Activated T-helper 2 cell treated with anti-CD3 and anti-CD28 coated beads, Interferon-gamma antibody, Interleukin-2, Interleukin-4, amounts not matched to agents 10 μg/mL and 5 μg/mL and 100 μg/mL, durations not matched to agents 14 hours and 24 hours and 36 hours (primary cell): Measurements from ENCODE around the gene PIGT. TPM values are rescaled to one million over a fixed set of nuclear protein-coding genes. Genes with fewer than 3 reads are reported as not detected.

ENCODE experiments used
- DNase-seq: peaks from one replicate; pipeline ENCODE4 v3.0.0; 2021; ENCODE audit warnings: low spot score
- H3K27ac Mint-ChIP-seq: one replicate; pipeline ENCODE4 v1.8.0; 2021; ENCODE audit warnings: mixed read lengths
- H3K27me3 Mint-ChIP-seq: one replicate; pipeline ENCODE4 v1.8.0; 2021; ENCODE audit warnings: low read depth, mixed read lengths
- H3K36me3 Mint-ChIP-seq: one replicate; pipeline ENCODE4 v1.8.0; 2021; ENCODE audit warnings: low read depth, mixed read lengths
- H3K4me1 Mint-ChIP-seq: one replicate; pipeline ENCODE4 v1.8.0; 2021; ENCODE audit warnings: low read depth, mixed read lengths
- H3K4me3 Mint-ChIP-seq: one replicate; pipeline ENCODE4 v1.8.0; 2021; ENCODE audit warnings: low read depth, mild to moderate bottlenecking, moderate library complexity, mixed read lengths
- H3K9me3 Mint-ChIP-seq: one replicate; pipeline ENCODE4 v1.8.0; 2021; ENCODE audit warnings: mixed read lengths
- intact Hi-C: fragments of 100-400 bp; cut with micrococcal nuclease; formaldehyde crosslinking; loops from one replicate; pipeline ENCODE4 v1.15.1; 2023
- total RNA-seq: library from RNA; stranded (reverse); gene quantifications from 2 replicates; pipeline ENCODE4 v1.2.3, GENCODE V29; 2022

The PIGT gene
- total RNA-seq, 1 donor from 2014 or later: 72.7 TPM

DNA sequence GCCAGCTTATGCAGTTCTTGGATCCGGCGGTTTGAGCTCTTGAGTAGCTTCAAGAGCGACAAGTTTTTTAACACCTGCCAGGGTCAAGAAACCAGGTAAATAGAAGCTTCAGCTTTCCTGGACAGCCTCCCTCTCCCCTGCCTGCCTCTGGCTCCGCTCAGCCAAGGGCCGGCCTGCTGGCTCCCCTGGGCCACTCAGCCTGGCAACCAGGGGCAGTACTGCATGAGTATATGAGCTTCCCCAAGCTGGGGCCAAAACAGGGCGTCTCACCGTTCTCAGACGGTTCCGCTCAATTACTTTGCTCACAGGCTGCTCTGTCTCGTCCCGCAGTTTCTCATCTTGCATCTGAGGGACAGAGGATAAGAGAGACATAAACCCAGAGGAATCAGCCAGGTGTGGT lies 38.7 kb upstream of the PIGT start:
- no peaks in the 10 kb centered on the region for H3K27me3 Mint-ChIP-seq
- H3K4me1 Mint-ChIP-seq: peaks cover 14% of the 10 kb centered on the region
- H3K36me3 Mint-ChIP-seq: no peaks in the 10 kb centered on the region
- no peak overlapping the region for H3K4me3 Mint-ChIP-seq
- intact Hi-C loops: no loop called here
- H3K9me3 Mint-ChIP-seq: no peaks in the 10 kb centered on the region
- DNase-seq: no peak
- no peak overlapping the region for H3K27ac Mint-ChIP-seq

DNA sequence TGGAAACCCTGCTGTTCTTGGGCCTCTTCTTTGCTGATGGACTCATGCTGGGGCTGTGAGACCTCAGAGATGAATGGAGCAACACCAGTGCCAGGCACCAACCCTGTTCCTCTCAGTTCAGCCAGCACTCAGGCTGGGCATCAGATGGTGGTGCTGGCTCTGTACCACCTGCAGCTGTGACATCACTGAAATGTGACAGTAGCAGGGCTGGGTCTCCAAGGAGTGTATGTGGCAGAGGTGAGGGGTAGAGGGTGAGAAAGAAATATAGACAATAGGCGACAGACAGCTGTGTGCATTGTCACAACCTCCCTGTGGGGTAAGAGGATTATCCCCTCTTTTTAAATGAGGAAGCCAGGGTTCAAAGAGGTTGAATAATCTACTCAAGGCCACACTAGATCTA lies 37.8 kb upstream of the PIGT start, which contains the start of gene TP53TG5:
TSS of gene TP53TG5 (minus strand) at position 135 of the 400 bp plus-strand sequence. CDS start at position 46, 89 bp downstream.
- peaks cover 9% of the 10 kb centered on the region for H3K4me1 Mint-ChIP-seq
- H3K27me3 Mint-ChIP-seq: no peaks in the 10 kb centered on the region
- H3K27ac Mint-ChIP-seq: no peak within 1 kb of the TSS
- intact Hi-C loops: no loop called here
- DNase-seq: no peak
- H3K36me3 Mint-ChIP-seq: no peaks in the 10 kb centered on the region
- no peak within 1 kb of the TSS for H3K4me3 Mint-ChIP-seq
- H3K9me3 Mint-ChIP-seq: no peaks in the 10 kb centered on the region

DNA sequence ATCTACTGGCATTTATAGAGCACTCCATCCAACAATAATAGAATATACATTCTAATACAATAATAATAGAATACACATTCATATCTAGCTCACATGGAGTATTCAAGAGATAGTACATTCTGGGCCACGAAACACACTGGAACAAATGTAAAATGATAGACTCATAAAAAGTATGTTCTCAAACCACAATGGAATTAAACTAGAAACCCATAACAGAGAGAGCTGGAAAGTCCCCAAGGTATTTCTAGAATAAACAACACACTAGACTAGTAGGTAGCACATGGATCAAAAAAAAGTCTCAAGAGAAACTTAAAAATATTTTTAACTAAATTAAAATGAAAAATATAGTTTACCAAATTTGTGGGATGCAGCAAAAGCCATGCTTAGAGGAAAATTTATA lies 28.7 kb upstream of the PIGT start:
- Mint-ChIP-seq H3K4me3 (no peak overlapping the region), H3K9me3 (peaks cover 11% of the 10 kb centered on the region), H3K27ac (no peak overlapping the region), H3K4me1 (peaks cover 3% of the 10 kb centered on the region), H3K27me3 (peaks cover 1% of the 10 kb centered on the region), H3K36me3 (peaks cover 8% of the 10 kb centered on the region)
- intact Hi-C loops: no loop called here
- DNase-seq: no peak

DNA sequence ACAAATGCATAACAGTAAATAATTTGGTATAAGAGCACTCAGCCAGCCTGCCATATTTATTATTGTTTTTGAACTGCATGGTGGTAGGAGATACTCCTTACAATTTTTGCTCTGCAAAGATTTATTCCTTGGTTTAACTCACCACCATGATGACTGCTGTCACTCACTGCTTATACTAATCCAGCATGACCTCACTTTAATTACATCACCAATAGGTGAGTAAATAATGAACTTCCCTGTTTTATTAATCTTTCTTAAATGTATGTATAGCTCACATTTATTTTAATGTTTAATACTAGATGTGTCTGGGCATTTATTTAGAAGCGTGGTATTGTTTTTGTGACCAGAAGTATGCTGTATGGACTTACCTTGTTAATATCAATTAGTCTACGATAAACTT lies 25.0 kb upstream of the PIGT start:
- Mint-ChIP-seq H3K27me3 (no peaks in the 10 kb centered on the region), H3K4me3 (no peak overlapping the region), H3K36me3 (peaks cover 8% of the 10 kb centered on the region), H3K9me3 (peaks cover 11% of the 10 kb centered on the region), H3K4me1 (peaks cover 3% of the 10 kb centered on the region), H3K27ac (no peak overlapping the region)
- intact Hi-C loops: no loop called here
- no peak for DNase-seq

DNA sequence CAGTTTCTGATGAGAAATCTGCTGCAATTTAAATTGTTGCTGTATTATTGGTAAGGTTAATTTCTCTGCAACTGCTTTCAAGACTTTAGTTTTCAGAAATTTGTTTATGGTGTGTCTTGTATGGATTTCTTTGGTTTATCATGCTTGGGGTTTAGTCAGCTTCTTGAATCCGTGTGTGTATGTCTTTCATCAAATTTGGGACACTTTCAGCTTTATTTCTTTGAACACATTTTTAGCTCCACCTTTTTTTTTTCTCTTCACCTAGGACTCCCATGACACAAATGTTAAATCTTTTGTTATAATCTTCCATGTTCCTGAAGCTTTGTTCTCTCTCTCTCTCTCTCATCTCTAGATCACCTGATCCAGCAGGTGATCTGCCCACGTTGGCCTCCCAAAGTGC lies 24.4 kb upstream of the PIGT start:
- Mint-ChIP-seq H3K4me1 (peaks cover 3% of the 10 kb centered on the region), H3K4me3 (no peak overlapping the region), H3K9me3 (peaks cover 11% of the 10 kb centered on the region), H3K27ac (no peak overlapping the region), H3K27me3 (no peaks in the 10 kb centered on the region), H3K36me3 (peaks cover 8% of the 10 kb centered on the region)
- DNase-seq: no peak
- intact Hi-C loops: no loop called here

DNA sequence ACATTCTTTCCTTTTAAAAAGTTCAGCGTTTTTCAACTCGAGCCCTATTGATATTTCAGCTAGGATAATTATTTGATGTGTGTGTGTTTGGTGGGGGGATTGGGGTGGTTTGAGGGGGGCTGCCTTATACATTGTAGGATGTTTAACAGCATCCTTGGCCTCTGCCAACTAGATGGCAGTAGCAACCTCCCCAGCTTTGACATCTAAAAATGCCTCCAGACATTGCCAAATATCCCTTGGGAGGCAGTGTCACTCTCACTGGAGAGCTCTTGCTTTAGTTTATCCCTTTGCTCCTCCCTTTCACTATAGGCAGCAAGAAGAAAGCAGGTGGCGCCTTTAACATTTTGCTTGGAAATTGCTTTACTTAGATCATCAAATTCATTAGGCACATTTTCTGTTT lies 23.2 kb upstream of the PIGT start:
- no peak overlapping the region for H3K4me3 Mint-ChIP-seq
- H3K9me3 Mint-ChIP-seq: peaks cover under 1% of the 10 kb centered on the region
- no peak overlapping the region for H3K27ac Mint-ChIP-seq
- peaks cover 5% of the 10 kb centered on the region for H3K36me3 Mint-ChIP-seq
- no peaks in the 10 kb centered on the region for H3K27me3 Mint-ChIP-seq
- H3K4me1 Mint-ChIP-seq: no peaks in the 10 kb centered on the region
- no peak for DNase-seq
- intact Hi-C loops: no loop called here

DNA sequence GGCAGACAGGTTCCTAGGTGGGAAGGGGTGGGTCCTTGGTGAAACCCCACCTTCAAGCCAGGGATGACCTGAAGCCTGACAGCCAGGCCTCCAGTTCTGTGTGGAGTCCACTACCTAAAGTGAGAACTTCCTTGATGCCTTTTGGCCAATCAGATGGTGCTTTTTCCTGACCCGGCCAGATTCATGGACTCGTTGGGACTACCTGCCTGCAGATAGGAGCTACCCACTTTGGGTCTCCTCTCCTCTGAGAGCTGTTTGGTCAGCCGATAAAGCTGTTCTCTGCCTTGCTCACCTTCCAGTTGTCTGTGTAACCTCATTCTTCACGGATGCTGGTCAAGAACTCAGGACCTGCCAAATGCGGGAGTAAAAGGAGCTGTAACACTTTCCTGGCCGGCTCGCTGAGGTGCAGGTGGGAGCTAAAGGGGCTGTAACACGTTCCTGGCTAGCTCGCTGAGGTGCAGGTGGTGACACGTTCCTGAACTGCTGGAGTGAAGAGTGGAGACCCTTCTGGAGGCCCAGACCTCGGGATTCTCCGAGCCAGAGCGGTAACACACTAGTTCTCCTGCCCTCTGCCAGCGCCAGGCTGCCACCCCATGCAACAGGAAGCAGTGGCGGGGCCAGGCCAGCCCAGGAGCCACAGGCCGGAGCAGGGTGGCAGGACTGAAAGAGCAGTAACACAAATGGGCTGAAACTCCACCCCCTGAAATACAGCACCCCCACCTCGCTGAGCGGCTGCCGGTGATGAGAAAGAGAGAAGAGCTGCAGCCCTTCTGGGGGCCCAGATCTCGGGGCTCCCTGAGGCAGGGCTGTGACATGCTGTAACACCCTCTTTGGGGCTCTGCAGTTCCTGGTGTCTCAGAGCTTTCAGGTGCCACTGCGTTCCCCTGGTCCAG lies 21.5 kb upstream of the PIGT start:
- no peak overlapping the region for H3K27ac Mint-ChIP-seq
- H3K27me3 Mint-ChIP-seq: no peaks in the 10 kb centered on the region
- no peaks in the 10 kb centered on the region for H3K4me1 Mint-ChIP-seq
- DNase-seq: no peak
- no peaks in the 10 kb centered on the region for H3K36me3 Mint-ChIP-seq
- intact Hi-C loops: no loop called here
- H3K4me3 Mint-ChIP-seq: no peak overlapping the region
- H3K9me3 Mint-ChIP-seq: peaks cover 3% of the 10 kb centered on the region

DNA sequence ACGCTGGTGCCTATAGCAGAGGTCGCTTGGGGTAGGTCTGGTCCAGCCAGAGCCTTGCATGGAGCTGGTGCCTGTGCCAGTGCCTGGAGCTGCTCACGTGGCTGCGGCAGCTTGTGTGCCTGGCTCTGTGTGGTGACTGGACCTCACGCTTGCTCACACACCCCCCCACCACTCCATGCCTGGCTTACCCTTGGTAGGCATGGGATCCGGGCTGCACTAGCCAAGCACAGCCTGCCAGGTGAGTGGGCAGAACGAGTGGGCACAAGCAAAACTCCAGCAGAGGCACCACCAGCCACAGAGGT lies 20.9 kb upstream of the PIGT start:
- no peak overlapping the region for H3K4me3 Mint-ChIP-seq
- no peaks in the 10 kb centered on the region for H3K27me3 Mint-ChIP-seq
- intact Hi-C loops: no loop called here
- H3K9me3 Mint-ChIP-seq: peaks cover 9% of the 10 kb centered on the region
- no peaks in the 10 kb centered on the region for H3K4me1 Mint-ChIP-seq
- no peak for DNase-seq
- peaks cover 5% of the 10 kb centered on the region for H3K36me3 Mint-ChIP-seq
- no peak overlapping the region for H3K27ac Mint-ChIP-seq

DNA sequence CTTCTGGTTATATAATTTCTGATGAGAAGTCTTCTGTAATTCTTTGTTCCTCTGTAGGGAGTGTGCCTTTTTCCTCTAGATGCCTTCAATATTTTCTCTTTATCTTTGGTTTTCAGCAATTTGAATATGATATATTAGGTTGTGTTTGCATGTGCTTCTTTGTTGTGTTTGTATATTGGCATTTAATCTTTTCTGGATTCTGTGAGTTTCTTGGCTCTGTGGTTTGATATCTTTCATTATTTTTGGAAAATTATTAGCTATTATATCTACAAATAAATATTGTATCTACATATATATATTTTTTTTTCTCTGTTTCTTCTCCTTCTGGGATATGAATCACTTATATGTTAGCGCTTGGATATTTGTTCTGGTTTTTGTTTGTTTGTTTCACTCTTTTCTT lies 16.9 kb upstream of the PIGT start:
- no peak for DNase-seq
- Mint-ChIP-seq H3K4me3 (no peak overlapping the region), H3K36me3 (peaks cover 9% of the 10 kb centered on the region), H3K27me3 (peaks cover 5% of the 10 kb centered on the region), H3K4me1 (no peaks in the 10 kb centered on the region), H3K9me3 (peaks cover 35% of the 10 kb centered on the region), H3K27ac (no peak overlapping the region)
- intact Hi-C loops: no loop called here

DNA sequence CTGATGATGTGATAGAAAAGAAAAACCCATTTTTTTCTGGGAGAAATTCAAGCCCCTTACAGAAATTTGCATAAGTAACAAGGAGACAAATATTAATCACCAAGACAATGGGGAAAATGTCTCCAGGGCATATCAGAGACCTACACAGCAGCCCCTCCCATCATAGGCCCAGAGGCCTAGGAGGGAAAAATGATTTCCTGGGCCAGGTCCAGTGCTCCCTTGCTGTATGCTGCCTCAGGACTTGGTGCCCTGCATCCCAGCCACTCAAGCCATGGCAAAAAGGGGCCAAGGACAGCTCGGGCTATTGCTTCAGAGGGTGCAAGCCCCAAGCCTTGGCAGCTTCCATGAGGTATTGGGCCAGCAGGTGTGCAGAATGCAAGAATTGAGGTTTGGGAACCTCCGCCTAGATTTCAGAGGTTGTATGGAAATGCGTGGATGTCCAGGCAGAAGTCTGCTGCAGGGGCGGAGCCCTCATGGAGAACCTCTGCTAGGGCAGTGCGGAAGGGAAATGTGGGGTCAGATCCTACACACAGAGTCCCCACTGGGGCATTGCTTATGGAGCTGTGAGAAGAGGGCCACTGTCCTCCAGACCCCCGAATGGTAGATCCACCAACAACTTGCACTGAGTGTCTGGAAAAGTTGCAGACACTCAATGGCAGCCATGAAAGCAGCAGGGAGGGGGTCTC lies 15.5 kb upstream of the PIGT start:
- H3K9me3 Mint-ChIP-seq: peaks cover 35% of the 10 kb centered on the region

DNA sequence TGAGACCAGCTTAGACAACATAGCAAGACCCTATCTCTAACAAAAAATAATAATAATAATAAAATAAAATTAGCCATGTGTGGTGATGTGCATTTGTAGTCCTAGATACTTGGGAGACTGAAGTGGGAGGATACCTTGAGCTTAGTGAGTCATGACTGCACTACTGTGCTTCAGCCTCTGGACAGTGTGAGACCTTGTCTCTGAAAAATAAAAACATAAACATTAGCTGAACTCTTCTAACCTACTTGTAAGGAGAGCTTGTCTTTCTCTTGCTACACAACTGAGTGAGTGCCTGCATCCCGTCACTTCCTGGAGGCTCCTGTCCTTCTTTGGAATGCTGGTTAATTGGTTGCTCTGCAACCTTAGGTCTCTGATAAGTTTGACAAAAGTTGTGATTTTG lies 13.0 kb upstream of the PIGT start:
- DNase-seq: no peak
- Mint-ChIP-seq H3K4me3 (no peak overlapping the region), H3K9me3 (peaks cover 35% of the 10 kb centered on the region), H3K36me3 (peaks cover 9% of the 10 kb centered on the region), H3K4me1 (peaks cover 12% of the 10 kb centered on the region), H3K27ac (no peak overlapping the region), H3K27me3 (peaks cover 13% of the 10 kb centered on the region)
- intact Hi-C loops: no loop called here

More for the DNA sequence above, 15.5 kb upstream of the PIGT start:
- H3K27me3 Mint-ChIP-seq: peaks cover 13% of the 10 kb centered on the region
- H3K4me3 Mint-ChIP-seq: no peak overlapping the region
- no peak for DNase-seq
- intact Hi-C loops: no loop called here
- H3K4me1 Mint-ChIP-seq: peaks cover 4% of the 10 kb centered on the region
- peaks cover 9% of the 10 kb centered on the region for H3K36me3 Mint-ChIP-seq
- no peak overlapping the region for H3K27ac Mint-ChIP-seq

DNA sequence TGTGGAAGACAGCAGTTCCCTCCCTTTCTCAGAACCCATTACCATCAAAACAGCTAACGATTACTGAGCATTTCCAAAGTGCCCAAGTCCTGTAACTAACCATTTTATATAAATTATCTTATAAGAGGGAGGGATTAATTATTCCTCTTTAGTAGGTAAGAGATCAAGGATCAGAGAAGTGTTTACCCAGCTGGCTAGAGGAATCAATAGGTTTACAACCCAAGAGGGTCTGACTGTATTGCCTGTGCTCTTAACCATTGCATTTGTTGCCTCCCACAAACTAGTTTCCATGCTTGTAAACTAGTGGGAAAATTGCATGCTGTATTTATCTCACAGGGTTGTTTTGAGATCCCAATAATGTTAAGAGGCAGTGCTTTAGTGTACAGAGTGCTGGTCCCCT lies 11.5 kb upstream of the PIGT start:
- no peak for DNase-seq
- Mint-ChIP-seq H3K4me1 (peaks cover 13% of the 10 kb centered on the region), H3K36me3 (peaks cover 9% of the 10 kb centered on the region), H3K27me3 (peaks cover 13% of the 10 kb centered on the region), H3K4me3 (peak overlapping the region; percentile 52), H3K9me3 (peaks cover 32% of the 10 kb centered on the region), H3K27ac (no peak overlapping the region)
- intact Hi-C loops: no loop called here

DNA sequence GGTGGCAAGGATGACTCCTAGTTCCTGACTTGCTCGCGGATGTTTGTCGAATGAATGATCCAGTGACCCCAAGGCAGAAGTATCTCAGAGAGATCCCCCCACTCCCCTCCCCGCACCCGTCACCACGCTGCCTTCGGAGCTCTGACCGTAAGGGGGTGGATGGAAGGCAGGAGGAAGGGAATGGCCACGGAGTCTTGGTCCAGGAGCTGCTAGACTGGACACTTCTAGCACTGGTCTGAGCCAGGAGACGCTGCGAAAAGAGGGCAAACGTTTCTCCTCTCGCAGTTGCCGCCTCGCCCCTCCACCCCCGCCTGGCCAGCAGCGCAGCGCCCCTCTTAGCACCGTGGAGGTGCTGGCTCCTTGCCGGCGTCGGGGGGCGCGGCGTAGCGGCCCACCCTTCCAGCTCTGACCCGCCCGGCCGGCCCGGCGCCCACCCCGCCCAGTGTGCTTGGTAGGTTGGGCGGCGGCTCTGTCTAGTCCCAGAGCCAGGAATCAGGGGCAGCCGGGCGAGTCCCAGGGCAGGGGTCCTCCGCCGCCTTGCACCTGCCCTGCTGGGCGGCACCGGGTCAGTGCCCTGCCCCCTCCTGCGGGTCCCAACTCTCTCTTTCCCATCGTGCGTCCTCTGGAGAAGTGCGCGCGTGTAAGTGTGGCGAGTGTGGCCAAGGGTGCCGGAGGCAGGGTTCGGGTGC lies 10.2 kb upstream of the PIGT start:
- Mint-ChIP-seq H3K27me3 (peaks cover 13% of the 10 kb centered on the region), H3K36me3 (peaks cover 3% of the 10 kb centered on the region), H3K27ac (no peak overlapping the region), H3K4me3 (peak overlapping the region; percentile 72), H3K9me3 (peaks cover 19% of the 10 kb centered on the region), H3K4me1 (peaks cover 14% of the 10 kb centered on the region)
- no peak for DNase-seq
- intact Hi-C loops: no loop called here
